ENCODE results near the gene KRTAP5-3.

DNA sequence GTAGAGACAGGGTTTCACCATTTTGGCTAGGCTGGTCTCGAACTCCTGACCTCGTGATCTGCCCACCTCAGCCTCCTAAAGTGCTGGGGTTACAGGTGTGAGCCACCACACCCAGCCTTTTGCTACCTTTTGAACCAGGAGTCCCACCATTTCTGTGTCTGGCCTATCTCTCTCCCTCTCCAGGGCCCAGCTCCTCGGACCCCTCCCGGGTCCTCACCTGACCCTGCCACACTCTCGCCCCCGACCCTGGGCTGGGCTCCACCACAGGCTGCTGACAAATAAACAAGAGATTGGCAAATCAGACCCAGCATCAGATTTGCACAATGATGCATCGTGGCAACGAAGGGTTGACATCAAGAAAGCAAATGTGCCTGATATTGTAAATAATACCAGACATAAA lies 30.1 kb upstream of the KRTAP5-3 start:
- TF ChIP-seq, protein P1, sequence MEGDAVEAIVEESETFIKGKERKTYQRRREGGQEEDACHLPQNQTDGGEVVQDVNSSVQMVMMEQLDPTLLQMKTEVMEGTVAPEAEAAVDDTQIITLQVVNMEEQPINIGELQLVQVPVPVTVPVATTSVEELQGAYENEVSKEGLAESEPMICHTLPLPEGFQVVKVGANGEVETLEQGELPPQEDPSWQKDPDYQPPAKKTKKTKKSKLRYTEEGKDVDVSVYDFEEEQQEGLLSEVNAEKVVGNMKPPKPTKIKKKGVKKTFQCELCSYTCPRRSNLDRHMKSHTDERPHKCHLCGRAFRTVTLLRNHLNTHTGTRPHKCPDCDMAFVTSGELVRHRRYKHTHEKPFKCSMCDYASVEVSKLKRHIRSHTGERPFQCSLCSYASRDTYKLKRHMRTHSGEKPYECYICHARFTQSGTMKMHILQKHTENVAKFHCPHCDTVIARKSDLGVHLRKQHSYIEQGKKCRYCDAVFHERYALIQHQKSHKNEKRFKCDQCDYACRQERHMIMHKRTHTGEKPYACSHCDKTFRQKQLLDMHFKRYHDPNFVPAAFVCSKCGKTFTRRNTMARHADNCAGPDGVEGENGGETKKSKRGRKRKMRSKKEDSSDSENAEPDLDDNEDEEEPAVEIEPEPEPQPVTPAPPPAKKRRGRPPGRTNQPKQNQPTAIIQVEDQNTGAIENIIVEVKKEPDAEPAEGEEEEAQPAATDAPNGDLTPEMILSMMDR (IDR thresholded peaks at IDR 0.05; ENCODE audit: low read depth, low read length), result no peak
- no peak for TF ChIP-seq POLR2A (IDR thresholded peaks at IDR 0.05; ENCODE audit: extremely low read depth, insufficient read length)
